Spleen (tissue), 11 donors: ENCODE measurements around the gene INHBA. TPM values are rescaled to one million over a fixed set of nuclear protein-coding genes. Genes with fewer than 3 reads are reported as not detected.

ENCODE experiments used
- DNase-seq: peaks from one replicate; pipeline ENCODE4 v3.0.0-alpha.2; 2020
- H3K27ac ChIP-seq, 8 donors: fragments of 200-600 bp; sonication (generic) in 7 of 8; 1 replicate in 4 of 8; 2 replicates in 4 of 8; pipeline versions ENCODE4 v1.5.0 to v1.8.0; 2016 to 2021; ENCODE audit warnings: inconsistent platforms in 4 of 8, mild to moderate bottlenecking in 4 of 8, moderate library complexity in 1 of 8
- H3K27me3 ChIP-seq, 7 donors: fragments of 200-600 bp; sonication (generic) in 6 of 7; replicated peaks in 1 of 7; 1 replicate in 4 of 7; 2 replicates in 3 of 7; pipeline versions ENCODE4 v1.5.0 to v1.8.0; 2016 to 2021; ENCODE audit warnings: inconsistent platforms in 3 of 7, mild to moderate bottlenecking in 1 of 7
- H3K36me3 ChIP-seq, 6 donors: fragments of 200-600 bp; sonication (generic) in 5 of 6; 1 replicate in 4 of 6; 2 replicates in 2 of 6; pipeline versions ENCODE4 v1.5.0 to v1.8.0; 2016 to 2021; ENCODE audit warnings: inconsistent platforms in 2 of 6
- H3K4me1 ChIP-seq, 6 donors: fragments of 200-600 bp; sonication (generic) in 5 of 6; 1 replicate in 3 of 6; 2 replicates in 3 of 6; pipeline versions ENCODE4 v1.5.0 to v1.8.0; 2016 to 2021; ENCODE audit warnings: inconsistent platforms in 3 of 6
- H3K4me3 ChIP-seq, 8 donors: fragments of 200-600 bp; sonication (generic) in 7 of 8; 1 replicate in 4 of 8; 2 replicates in 4 of 8; pipeline versions ENCODE4 v1.5.0 to v1.8.0; 2016 to 2021; ENCODE audit warnings: inconsistent platforms in 4 of 8, mild to moderate bottlenecking in 4 of 8, moderate library complexity in 2 of 8
- H3K9me3 ChIP-seq, 8 donors: fragments of 200-600 bp; sonication (generic) in 7 of 8; 1 replicate in 4 of 8; 2 replicates in 4 of 8; pipeline versions ENCODE4 v1.5.0 to v1.8.0; 2016 to 2021; ENCODE audit warnings: inconsistent platforms in 4 of 8
- POLR2A ChIP-seq, 3 donors: fragments of 450-650 bp; IDR thresholded peaks; one replicate each; pipeline ENCODE4 v1.5.1; 2017; ENCODE audit warnings: antibody characterized with exemption in 3 of 3, mild to moderate bottlenecking in 1 of 3
- POLR2AphosphoS5 ChIP-seq, 3 donors: sonication (generic); formaldehyde crosslinking; IDR thresholded peaks; one replicate each; pipeline ENCODE4 v1.5.1; 2017; ENCODE audit warnings: antibody characterized with exemption in 3 of 3
- WGBS, 5 donors: extraction: QIAGEN DNeasy Blood & Tissue Kit in 3 of 5; methylation state at CpG; one replicate each; pipeline versions ENCODE4 v1.1.5 to v1.1.7; 2013 to 2018; 5-methylcytosine and 5-hydroxymethylcytosine counted together
- intact Hi-C: fragments of 100-400 bp; cut with DNase I; formaldehyde crosslinking; loops from one replicate; pipeline ENCODE4 v1.15.0; 2023; ENCODE audit warnings: low total_unique reads
- polyA plus RNA-seq, 3 donors: library from polyadenylated mRNA; stranded (reverse); fragments of 200-250 nt; gene quantifications; one replicate each; pipeline ENCODE4 v1.2.1, GENCODE V29; 2013
- total RNA-seq, 7 donors: library from RNA; depleted of rRNA in 3 of 7; stranded (reverse); fragments of >200 nt in 3 of 7; fragmentation: NEBNext Ultra II Directional in 4 of 7; extraction: Animal tissue kit (Norgen Biotek cat#: 25700) in 4 of 7; gene quantifications; one replicate each; pipeline versions ENCODE4 v1.1.0 to v1.2.1, GENCODE V29; 2016 to 2021
- TF ChIP-seq, protein P1 (sequence below), 11 experiments: fragments of 200-600 bp in 7 of 11; fragments of 450-650 bp in 4 of 11; sonication (generic) in 4 of 11; IDR thresholded peaks in 8 of 11; conservative IDR thresholded peaks in 3 of 11; 1 replicate in 7 of 11; 2 replicates in 4 of 11; pipeline versions ENCODE4 v1.4.0 to v1.8.0; 2016 to 2021; ENCODE audit warnings: antibody characterized with exemption in 11 of 11, inconsistent platforms in 4 of 11, mild to moderate bottlenecking in 1 of 11
- donor health status: healthy with polysubstance abuse.
- donor health status: DM: no; HTN: no; CAD: no; lungs with moderate emphysema.
- donor health status: DM: no; HTN: no; CAD: no.
- donor health status: Bipolar disorder and iron deficiency.
- donor health status: healthy.
- donor health status: DM: no; HTN: no; CAD: no.
- donor health status: DM: yes; HTN: yes; CAD: no.

INHBA gene
- total and polyA plus RNA-seq, 10 donors = 0.15 to 3.9 (median 0.40) TPM

DNA sequence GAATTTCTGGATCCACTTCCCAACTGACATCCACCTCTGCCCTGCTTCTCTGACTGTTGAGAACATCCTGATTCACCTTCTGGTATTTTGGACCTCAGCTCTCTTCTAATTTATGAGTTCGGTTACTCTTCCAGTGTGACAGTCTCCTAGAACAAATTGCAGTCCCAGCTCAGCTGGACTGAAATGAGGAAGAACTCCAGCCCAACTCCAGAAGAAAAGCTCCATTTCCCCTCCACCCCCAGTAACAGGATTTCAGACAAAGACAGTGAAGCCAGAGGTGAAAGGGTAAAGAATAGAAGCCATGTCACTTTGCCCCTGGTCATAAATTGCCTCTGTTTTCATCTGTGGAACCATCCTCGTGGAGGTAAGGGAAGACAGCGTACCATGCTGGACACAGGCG is 26.2 kb upstream of the INHBA start:
- Histone ChIP-seq H3K27ac (no peak overlapping the region), H3K4me3 (no peak overlapping the region), H3K4me1 (peaks cover 0 to 18% (median 9%) of the 10 kb centered on the region in 6 donors), H3K27me3 (no peaks in the 10 kb centered on the region), H3K36me3 (no peaks in the 10 kb centered on the region), H3K9me3 (no peaks in the 10 kb centered on the region)
- 88 to 95% (median 92%) methylated on average over 4 of the region's 4 CpGs for WGBS, 5 donors
- TF ChIP-seq POLR2A (IDR thresholded peaks at IDR 0.05) (no peak), POLR2AphosphoS5 (IDR thresholded peaks at IDR 0.05) (no peak)
- TF ChIP-seq, protein P1, sequence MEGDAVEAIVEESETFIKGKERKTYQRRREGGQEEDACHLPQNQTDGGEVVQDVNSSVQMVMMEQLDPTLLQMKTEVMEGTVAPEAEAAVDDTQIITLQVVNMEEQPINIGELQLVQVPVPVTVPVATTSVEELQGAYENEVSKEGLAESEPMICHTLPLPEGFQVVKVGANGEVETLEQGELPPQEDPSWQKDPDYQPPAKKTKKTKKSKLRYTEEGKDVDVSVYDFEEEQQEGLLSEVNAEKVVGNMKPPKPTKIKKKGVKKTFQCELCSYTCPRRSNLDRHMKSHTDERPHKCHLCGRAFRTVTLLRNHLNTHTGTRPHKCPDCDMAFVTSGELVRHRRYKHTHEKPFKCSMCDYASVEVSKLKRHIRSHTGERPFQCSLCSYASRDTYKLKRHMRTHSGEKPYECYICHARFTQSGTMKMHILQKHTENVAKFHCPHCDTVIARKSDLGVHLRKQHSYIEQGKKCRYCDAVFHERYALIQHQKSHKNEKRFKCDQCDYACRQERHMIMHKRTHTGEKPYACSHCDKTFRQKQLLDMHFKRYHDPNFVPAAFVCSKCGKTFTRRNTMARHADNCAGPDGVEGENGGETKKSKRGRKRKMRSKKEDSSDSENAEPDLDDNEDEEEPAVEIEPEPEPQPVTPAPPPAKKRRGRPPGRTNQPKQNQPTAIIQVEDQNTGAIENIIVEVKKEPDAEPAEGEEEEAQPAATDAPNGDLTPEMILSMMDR (IDR thresholded peaks at IDR 0.05 in 8 of 11, conservative IDR thresholded peaks at IDR 0.05 in 3 of 11) = no peak
- DNase-seq = no peak
- intact Hi-C loops = no loop called here

GRCh38 chr7:41725013-41725412 is 22.1 kb upstream of the INHBA start:
- Histone ChIP-seq H3K36me3 (no peaks in the 10 kb centered on the region), H3K9me3 (no peaks in the 10 kb centered on the region), H3K4me1 (no peaks in the 10 kb centered on the region), H3K4me3 (no peak overlapping the region), H3K27ac (no peak overlapping the region), H3K27me3 (no peaks in the 10 kb centered on the region)
- intact Hi-C loops = no loop called here
- WGBS, 5 donors = 87 to 94% (median 92%) methylated on average over 6 of the region's 6 CpGs
- no peak for TF ChIP-seq POLR2A (IDR thresholded peaks at IDR 0.05)
- no peak for TF ChIP-seq POLR2AphosphoS5 (IDR thresholded peaks at IDR 0.05)
- TF ChIP-seq, protein P1 (IDR thresholded peaks at IDR 0.05 in 8 of 11, conservative IDR thresholded peaks at IDR 0.05 in 3 of 11) = no peak
- no peak for DNase-seq

DNA sequence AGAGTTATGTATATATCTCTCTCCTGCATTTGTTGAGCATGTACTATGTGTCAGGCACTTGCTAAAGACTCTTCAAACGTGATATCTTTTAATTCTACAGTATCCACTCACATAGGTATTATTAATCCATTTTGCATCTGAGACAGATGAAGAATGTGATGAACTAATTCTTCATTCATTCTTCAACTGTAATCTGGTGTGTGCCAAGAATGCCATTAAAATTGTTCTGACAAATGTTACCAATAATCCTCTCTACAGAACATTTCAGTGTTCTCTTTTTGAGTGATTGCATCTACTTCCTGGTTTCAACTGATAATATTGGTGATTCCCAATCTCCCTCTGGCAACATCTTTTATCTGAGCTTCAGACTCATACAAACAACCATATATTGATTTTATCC is 18.0 kb upstream of the INHBA start:
- TF ChIP-seq POLR2A (IDR thresholded peaks at IDR 0.05) = no peak
- TF ChIP-seq, protein P1 (IDR thresholded peaks at IDR 0.05 in 8 of 11, conservative IDR thresholded peaks at IDR 0.05 in 3 of 11) = no peak
- Histone ChIP-seq H3K4me3 (no peak overlapping the region), H3K27ac (no peak overlapping the region), H3K36me3 (no peaks in the 10 kb centered on the region), H3K4me1 (no peaks in the 10 kb centered on the region), H3K9me3 (no peaks in the 10 kb centered on the region), H3K27me3 (no peaks in the 10 kb centered on the region)
- intact Hi-C loops = no loop called here
- WGBS, 5 donors = 73 to 89% (median 81%) methylated on average over 1 of the region's 1 CpG
- DNase-seq = no peak

DNA sequence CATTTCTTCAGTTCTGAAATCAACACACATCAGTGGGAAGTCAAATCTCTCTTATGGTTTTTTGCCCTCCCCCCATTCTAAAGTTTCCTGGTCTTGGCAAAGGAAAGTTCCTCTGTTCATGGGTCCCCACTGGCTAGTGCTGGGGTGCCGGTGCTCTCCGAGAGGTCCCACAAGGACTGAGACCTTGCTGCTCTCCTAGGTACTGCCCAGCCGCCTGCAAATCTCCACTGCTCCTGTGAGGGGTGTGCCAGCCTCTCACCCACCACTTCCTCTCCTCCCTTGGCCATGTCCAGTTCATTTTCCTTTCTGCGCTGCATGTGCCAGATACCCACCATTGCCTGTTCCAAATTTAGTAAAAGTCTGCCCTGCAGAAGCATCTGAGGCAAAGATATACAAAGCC is 17.2 kb upstream of the INHBA start:
- Histone ChIP-seq H3K36me3 (no peaks in the 10 kb centered on the region), H3K9me3 (no peaks in the 10 kb centered on the region), H3K27me3 (no peaks in the 10 kb centered on the region), H3K4me3 (no peak overlapping the region), H3K4me1 (no peaks in the 10 kb centered on the region), H3K27ac (no peak overlapping the region)
- intact Hi-C loops = no loop called here
- no peak for DNase-seq
- TF ChIP-seq POLR2AphosphoS5 (IDR thresholded peaks at IDR 0.05) (no peak), POLR2A (IDR thresholded peaks at IDR 0.05) (no peak)
- TF ChIP-seq, protein P1 (IDR thresholded peaks at IDR 0.05 in 8 of 11, conservative IDR thresholded peaks at IDR 0.05 in 3 of 11) = no peak
- 89 to 92% (median 92%) methylated on average over 4 of the region's 4 CpGs for WGBS, 5 donors
